ENCODE data around the gene TRIM49D1.
"Not testable (repeated sequence)": the region's sequence is repeated elsewhere in the genome, so short reads cannot be mapped to it uniquely, and the experiment has no call there.

TRIM49D1 gene

GRCh38 chr11:89922195-89922660 is at the start of gene TRIM49D1:
TSS of gene TRIM49D1 (minus strand) at chr11:89922245. CDS start at chr11:89917710, 4,535 bp downstream.
- DNase-seq (ENCODE audit: low read depth in 2 of 3, low spot score in 2 of 3), result no peak

- not testable (repeated sequence) for DNase-seq (ENCODE audit: low read depth in 2 of 3, low spot score in 2 of 3)
These were observed 43.7 kb upstream of the TRIM49D1 start, which contains the start of gene TRIM64 for GRCh38 chr11:89965737-89966136. TSS of gene TRIM64 (plus strand) at chr11:89966037. CDS start at chr11:89968504, 2,467 bp downstream.

GRCh38 chr11:89960833-89961232 is 38.8 kb upstream of the TRIM49D1 start:
- DNase-seq (ENCODE audit: low read depth in 2 of 3, low spot score in 2 of 3), result not testable (repeated sequence)

- not testable (repeated sequence) for DNase-seq (ENCODE audit: low read depth in 2 of 3, low spot score in 2 of 3)
These were observed 1.7 kb upstream of the TRIM49D1 start, which contains the start of gene TRIM49D2 for GRCh38 chr11:89923764-89924163. TSS of gene TRIM49D2 (plus strand) at chr11:89924064. CDS start at chr11:89926762, 2,698 bp downstream.

GRCh38 chr11:89900809-89901208 is 21.2 kb downstream of the TRIM49D1 start:
- not testable (repeated sequence) for DNase-seq (ENCODE audit: low read depth in 2 of 3, low spot score in 2 of 3)

GRCh38 chr11:89893245-89893644 is 28.8 kb downstream of the TRIM49D1 start:
- DNase-seq (ENCODE audit: low read depth in 2 of 3, low spot score in 2 of 3), result not testable (repeated sequence)

- DNase-seq (ENCODE audit: low read depth in 2 of 3, low spot score in 2 of 3), result not testable (repeated sequence)
These were observed 44.5 kb downstream of the TRIM49D1 start for GRCh38 chr11:89877511-89877910.

- DNase-seq (ENCODE audit: low read depth in 2 of 3, low spot score in 2 of 3), result not testable (repeated sequence)
These were observed 49.5 kb downstream of the TRIM49D1 start for GRCh38 chr11:89872588-89872987.

- DNase-seq (ENCODE audit: low read depth in 2 of 3, low spot score in 2 of 3), result not testable (repeated sequence)
These were observed 56.8 kb downstream of the TRIM49D1 start for GRCh38 chr11:89865223-89865622.

- DNase-seq (ENCODE audit: low read depth in 2 of 3, low spot score in 2 of 3), result not testable (repeated sequence)
These were observed 57.9 kb downstream of the TRIM49D1 start for GRCh38 chr11:89863906-89864704.
